Activated CD4-positive, alpha-beta T cell treated with anti-CD3 and anti-CD28 coated beads for 1 hour (primary cell): ENCODE data around the gene PHKG2.

Experiments used
- DNase-seq: peaks from one replicate; pipeline ENCODE4 v3.0.0-alpha.2; 2020

The PHKG2 gene

DNA sequence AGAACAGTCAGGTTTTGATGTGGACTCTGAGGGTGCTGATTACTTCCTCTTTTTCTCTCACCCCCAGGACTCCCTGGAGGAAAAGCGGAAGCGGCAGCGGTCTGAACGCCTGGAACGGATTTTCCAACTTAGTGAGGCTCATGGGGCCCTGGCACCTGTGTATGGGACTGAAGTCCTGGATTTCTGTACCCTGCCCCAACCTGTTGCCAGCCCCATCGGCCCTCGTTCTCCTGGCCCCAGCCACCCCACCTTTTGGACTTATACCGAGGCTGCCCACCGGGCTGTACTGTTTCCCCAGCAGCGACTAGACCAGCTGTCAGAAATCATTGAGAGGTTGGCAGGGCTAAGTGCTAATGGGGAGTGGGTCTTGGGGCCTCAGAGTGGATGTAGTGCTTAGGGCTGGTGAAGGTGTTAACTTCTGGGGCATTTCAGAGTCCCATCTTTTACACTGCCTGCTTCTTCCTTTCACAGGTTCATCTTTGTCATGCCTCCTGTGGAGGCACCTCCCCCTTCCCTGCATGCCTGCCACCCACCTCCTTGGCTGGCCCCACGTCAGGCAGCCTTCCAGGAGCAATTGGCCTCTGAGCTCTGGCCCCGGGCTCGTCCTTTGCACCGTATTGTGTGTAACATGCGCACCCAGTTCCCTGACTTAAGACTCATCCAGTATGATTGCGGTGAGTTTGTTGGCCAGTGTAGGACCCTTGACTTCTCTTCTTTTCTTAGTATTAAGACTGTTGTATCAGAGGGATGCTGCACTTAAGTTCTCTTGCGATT, 19.1 kb upstream of the PHKG2 start:
- no peak for DNase-seq

DNA sequence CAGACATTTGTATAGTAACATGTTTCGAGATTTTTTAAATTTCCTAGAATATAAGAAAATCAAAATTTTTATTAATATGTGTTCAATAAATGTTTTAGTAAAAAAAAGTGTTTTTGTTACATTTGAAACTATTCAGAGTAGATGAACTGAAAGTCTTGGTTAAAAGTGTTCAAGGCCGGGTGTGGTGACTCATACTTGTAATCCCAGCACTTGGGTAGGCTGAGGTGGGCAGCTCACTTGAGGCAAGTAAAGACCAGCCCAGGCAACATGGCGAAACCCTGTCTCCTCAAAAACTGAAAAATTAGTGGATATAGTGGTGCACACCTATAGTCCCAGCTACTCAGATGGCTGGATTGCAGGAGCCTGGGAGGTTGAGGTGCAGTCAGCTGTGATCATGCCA, 16.8 kb upstream of the PHKG2 start:
- DNase-seq = no peak

DNA sequence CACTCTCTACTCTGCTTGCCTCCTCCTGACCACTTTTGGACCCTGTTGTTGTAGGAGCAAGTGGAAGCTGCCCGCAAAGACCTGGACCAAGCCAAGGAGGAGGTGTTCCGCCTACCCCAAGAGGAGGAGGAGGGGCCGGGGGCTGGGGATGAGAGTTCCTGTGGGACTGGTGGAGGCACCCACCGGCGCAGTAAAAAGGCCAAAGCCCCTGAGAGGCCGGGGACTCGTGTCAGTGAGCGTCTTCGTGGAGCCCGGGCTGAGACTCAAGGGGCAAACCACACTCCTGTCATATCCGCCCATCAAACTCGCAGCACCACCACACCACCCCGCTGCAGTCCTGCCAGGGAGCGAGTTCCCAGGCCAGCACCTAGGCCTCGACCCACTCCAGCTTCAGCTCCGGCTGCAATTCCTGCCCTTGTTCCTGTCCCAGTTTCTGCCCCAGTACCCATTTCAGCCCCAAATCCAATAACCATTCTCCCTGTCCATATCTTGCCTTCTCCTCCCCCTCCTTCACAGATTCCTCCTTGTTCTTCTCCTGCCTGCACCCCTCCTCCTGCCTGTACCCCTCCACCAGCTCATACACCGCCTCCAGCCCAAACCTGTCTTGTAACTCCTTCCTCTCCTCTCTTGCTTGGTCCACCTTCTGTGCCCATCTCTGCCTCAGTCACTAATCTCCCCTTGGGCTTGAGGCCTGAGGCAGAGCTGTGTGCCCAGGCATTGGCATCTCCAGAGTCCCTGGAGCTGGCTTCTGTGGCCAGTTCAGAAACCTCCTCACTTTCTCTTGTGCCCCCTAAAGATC, 11.0 kb upstream of the PHKG2 start:
- DNase-seq = no peak

DNA sequence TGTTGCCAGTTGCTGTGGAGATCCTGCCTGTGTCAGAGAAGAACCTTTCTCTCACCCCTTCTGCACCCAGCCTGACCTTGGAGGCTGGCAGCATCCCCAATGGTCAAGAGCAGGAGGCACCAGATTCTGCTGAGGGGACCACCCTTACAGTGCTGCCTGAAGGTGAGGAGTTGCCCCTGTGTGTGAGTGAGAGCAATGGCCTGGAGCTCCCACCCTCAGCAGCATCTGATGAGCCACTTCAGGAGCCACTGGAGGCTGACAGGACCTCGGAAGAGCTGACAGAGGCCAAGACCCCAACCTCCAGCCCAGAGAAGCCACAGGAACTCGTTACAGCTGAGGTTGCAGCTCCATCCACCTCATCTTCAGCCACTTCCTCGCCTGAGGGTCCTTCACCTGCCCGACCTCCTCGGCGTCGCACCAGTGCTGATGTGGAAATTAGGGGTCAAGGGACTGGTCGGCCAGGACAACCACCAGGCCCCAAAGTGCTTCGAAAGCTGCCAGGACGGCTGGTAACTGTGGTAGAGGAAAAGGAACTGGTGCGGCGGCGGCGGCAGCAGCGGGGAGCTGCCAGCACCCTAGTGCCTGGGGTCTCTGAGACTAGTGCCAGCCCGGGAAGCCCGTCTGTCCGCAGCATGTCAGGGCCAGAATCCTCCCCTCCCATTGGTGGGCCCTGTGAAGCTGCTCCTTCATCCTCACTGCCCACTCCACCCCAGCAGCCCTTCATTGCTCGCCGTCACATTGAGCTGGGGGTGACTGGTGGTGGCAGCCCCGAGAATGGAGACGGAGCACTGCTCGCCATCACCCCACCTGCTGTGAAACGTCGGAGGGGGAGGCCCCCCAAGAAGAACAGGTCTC, 10.2 kb upstream of the PHKG2 start:
- no peak for DNase-seq

DNA sequence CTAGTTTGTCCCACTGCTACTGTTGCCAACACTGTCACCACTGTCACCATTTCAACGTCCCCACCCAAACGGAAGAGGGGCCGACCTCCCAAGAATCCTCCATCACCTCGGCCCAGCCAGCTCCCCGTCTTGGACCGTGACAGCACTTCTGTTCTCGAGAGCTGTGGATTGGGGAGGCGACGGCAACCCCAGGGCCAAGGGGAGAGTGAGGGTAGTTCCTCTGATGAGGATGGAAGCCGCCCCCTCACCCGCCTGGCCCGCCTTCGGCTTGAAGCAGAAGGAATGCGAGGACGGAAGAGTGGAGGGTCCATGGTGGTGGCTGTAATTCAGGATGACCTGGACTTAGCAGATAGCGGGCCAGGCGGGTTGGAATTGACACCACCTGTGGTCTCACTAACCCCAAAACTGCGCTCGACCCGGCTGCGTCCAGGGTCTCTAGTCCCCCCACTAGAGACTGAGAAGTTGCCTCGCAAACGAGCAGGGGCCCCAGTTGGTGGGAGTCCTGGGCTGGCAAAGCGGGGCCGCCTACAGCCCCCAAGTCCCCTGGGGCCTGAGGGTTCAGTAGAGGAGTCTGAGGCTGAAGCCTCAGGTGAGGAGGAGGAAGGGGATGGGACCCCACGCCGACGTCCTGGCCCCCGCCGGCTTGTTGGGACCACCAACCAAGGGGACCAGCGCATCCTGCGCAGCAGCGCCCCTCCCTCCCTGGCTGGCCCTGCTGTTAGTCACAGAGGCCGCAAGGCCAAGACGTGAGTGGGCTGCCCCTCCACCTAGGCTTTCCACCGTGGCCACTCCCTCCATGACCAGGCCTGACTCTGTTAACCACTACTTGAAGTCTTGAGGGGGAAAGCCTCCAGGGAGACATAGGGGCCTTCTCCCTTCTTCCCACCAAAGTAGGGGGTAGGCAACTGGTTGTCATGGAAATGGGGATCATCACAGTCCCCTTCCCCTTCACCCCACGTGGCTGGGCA, 9.0 kb upstream of the PHKG2 start:
- no peak for DNase-seq

DNA sequence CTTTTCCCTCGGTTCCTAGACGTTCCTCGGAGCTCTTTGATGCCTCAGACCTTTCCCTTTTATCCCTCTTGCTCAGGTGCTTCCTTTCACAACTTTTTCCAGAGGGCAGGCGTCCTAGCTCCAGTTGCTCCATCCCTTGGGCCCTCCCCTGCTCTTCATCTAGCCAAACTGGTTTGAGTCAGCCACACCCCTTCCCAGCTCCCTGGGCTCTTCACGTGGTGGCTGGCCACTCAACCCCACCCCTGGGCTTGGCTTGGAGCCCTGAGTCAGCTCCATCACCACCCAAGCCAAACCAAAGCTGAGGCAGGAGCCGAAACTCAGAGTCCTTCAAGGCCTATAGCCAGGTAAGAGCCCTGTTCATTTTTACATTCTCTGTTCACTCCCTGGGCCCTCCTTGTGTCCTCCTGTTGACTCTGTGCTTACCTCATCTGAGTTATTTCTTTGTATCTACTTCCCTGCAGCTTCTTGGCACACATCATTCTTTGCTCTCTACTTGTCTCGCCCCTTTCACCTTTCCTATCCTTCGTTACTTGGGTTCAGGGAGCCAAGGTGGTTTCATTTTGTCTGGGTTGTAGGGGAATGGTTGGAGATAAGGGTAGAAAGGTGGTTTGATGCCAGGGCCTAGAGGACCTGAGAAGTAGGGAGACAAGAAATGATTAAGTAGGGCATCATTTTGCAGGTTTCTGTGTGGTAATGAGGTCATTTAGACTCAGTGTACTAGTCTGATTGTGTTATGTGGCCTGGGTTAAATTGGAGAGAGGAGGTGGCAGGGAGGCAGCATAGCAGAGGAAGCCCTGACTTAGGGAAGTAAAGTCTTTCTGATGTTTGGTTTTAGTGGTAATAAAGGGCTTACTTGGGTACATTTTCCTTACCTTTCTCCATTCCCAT, 7.6 kb upstream of the PHKG2 start:
- no peak for DNase-seq

DNA sequence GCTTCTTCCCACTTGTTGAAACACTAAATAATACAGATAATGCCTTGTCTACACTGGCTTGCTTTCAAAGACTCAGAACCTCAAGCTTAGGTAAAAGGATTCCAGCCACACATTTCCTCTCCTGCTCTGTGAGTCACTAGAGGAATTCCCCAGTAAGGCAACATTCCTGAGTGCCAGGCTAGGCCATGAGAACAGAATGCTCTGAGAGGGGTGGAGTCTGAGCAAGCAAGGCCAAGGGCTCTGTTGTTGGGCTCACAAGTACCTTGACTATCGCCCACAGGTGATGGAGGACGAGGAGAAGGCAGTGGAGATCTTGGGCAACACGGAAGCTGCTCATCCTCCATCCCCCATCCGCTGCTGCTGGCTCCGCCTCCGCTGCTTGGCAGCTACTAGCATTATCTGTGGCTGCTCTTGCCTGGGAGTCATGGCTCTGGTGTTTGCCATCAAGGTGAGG, 6.7 kb upstream of the PHKG2 start:
- DNase-seq = no peak

DNA sequence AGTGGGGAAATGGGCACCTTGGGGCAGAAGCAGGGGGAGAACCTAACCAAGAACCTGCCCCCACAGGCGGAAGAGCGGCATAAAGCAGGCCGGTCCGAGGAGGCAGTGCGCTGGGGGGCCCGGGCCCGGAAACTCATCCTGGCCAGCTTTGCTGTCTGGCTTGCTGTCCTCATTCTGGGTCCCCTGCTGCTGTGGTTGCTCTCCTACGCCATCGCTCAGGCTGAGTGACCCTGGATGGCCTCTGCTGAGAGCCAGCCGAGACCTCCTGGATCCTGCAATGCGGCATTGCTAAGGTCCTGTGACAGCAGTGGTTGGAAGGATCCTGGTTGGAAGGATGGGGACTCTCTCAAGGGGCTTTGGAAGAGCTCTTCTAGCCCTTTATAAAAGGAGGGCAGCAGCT, 4.5 kb upstream of the PHKG2 start:
- no peak for DNase-seq

DNA sequence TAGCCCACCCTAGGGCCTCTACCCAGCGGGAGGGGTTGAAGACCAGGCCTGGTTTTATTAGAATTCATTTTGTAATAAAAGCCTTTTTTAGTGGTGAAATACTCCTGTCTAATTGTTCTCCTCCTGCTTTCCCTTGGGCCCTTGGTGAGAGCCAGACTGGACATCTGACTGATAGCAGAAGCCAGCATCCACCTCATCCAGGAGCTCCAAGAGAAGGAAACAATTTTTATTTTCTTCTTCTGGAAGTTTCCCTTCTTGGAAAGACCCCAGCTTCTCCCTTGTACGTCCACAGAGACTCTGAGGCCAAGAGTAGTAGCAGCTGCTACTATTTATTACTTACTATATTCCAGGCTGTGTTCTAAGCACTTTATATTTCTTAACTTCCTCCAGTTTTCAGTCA, 4.0 kb upstream of the PHKG2 start:
- DNase-seq = no peak

DNA sequence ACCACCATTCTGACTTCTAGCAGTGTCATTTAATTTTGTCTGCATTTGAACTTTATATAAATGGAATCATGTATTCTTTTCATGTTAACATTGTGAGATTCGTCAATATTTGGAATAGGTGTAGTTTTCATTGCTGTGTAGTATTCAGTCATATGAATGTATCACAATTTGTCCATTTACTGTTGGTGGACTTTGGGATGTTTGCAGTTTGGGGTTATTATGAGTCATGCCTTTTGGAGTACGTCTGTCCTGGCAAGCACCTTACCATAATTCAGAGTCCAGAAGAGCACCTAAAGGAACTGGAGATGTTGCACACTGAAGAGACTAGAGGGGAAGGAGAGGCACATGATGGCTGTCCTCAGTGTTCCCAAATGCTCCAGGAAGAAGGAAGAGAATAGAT, 3.1 kb upstream of the PHKG2 start:
- no peak for DNase-seq

DNA sequence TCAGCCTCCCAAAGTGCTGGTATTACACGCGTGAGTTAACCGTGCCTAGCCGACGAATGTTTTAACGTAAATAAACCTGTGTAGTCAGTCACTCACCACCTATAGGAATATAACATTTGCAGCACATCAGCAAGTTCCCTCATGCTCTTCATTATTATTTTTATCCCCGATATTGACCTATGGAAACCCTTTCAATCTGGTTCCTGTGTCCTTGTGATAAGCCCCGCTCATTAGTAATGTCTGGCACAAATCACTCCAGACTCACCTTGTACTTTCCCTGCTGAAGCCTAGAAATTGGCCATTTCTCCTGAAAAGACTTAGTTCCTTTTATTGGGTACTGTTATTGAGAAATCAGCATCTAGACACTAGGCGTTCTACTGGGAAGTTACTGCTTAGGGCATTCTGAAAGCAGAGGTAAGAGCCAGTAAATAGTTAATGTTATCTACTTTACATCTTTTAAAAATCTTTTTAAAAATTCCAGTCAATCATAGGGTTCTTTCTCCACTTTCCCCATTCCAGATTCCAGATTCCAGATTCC, 1.5 kb upstream of the PHKG2 start:
- DNase-seq = no peak

DNA sequence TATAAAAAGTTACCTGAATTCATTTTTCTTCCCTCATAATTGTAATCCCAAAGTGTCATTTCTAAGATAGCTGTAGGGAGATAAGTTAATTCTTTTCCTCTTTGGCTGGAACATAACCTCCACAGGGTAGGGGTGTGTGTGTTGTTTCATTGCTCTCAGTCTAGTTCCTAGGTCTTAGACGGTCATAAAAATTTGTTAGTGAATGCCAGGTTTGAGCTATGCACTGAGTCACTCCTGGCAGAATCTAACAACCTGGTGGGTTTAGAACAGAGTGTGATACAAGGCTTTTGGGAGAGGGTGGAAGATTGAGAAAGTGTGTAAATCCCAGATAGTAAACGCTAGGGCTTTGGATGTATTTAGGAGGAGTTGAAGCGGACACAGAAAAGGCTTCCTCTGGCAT, 894 bp upstream of the PHKG2 start:
- DNase-seq = no peak

DNA sequence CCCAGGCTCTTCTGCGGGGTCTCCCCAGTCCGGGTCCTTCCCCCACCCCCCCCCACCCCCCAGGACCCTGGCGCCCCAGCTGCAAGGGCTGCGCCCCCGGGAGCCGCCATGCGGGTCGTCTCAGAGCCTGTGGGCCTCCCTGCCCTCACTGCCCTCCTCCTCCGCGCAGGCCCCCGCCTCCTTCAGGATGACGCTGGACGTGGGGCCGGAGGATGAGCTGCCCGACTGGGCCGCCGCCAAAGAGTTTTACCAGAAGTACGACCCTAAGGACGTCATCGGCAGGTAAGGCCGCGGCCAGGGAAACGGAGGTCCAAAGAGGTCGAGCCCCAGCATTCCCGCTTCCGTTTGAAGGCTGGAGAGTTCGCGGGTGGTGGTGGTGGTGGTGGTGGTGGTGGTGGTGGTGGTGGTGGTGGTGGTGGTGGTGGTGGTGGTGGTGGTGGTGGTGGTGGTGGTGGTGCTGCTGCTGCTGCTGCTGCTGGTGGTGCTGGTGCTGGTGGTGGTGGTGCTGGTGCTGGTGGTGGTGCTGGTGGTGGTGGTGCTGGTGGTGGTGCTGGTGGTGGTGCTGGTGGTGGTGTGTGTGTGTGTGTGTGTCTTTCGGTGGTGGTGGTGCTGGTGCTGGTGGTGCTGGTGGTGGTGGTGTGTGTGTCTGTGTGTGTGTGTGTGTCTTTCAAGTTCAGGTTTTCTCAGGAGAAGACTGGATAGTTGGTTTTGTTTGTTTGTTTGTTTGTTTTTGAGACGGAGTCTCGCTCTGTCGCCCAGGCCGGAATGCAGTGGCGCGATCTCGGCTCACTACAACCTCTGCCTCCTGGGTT, 615 bp downstream of the PHKG2 start:
- DNase-seq = no peak

DNA sequence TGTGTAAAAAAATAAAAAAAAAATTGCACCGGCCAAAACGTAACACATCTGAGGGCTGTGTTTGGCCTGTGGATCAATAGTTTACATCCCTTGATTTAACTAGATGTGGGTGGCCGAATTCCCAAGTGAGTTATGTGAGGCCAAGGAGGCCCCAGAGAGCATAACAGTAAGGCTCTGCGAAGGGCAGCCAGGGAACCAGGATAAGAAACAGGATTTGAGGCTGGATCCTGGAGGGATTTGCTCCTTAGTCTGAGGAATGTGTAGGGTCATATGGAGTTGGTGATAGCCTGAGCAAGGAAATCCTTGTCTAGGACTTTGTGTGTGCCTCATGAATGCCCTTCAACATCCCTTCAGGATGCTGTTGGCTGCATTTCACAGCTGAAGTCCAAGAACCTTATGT, 2.0 kb downstream of the PHKG2 start:
- DNase-seq = no peak

DNA sequence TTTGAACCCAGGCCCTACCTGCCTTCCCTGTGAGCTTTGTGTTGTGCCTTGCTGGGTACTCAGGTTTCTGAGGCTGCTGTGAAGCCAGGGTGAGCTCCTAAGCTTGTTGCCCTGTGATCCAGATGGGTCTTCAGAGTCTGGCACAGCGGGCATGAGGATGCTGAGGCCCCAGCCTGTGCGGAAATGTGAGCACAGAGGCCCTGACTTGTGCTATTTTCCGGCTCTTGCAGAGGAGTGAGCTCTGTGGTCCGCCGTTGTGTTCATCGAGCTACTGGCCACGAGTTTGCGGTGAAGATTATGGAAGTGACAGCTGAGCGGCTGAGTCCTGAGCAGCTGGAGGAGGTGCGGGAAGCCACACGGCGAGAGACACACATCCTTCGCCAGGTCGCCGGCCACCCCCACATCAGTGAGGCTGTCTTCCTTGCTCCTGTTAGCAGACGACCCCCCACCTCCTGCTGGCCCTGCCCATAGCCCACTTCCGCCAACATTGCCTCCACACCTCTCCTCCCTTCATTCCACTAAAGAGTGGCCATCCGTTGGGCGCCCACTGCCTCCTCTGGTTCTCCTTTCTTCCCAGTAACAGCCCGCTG, 2.7 kb downstream of the PHKG2 start:
- no peak for DNase-seq

DNA sequence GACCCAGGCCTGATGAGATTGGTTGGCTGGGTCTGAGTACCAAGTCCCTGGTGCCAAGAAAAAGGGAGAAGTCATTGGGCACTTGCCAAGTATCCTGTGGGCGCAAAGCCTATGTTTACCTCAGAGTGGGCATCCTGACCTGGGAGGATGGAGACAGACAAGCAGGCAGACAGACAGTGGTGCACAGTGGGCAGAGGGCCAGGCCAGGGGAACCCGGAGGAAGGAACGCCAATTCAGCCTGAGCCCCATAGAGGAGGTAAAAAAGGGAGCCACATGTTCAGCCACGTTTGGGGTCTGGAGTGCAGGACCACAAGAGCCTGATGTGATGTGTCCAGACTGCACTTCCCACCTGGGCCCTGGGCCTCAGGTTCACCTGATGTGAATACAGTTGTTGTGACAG, 5.4 kb downstream of the PHKG2 start:
- DNase-seq = no peak

DNA sequence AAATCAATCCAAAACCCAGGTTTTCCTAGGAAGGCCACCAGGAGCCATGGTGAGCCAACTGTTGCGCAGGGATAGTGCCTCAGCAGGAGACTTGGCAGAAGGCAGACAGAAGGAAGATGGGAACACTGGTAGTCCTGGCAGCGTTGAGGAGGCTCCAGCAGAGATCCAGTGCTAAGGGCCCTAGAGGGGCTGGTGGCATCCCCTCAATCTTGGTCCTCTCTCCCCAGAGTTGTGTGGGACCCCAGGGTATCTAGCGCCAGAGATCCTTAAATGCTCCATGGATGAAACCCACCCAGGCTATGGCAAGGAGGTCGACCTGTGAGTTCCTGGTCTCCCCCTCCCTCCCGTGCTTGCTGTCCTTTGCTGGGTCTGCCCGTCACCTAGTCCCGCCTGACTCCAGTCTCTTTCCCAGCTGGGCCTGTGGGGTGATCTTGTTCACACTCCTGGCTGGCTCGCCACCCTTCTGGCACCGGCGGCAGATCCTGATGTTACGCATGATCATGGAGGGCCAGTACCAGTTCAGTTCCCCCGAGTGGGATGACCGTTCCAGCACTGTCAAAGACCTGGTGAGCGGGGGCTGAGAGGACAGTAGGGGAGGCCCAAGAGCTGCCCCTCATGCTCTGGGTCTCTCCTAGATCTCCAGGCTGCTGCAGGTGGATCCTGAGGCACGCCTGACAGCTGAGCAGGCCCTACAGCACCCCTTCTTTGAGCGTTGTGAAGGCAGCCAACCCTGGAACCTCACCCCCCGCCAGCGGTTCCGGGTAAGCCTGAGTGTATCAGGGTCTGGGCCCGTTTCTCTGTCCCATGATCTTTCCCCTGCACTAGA, 7.9 kb downstream of the PHKG2 start:
- no peak for DNase-seq

DNA sequence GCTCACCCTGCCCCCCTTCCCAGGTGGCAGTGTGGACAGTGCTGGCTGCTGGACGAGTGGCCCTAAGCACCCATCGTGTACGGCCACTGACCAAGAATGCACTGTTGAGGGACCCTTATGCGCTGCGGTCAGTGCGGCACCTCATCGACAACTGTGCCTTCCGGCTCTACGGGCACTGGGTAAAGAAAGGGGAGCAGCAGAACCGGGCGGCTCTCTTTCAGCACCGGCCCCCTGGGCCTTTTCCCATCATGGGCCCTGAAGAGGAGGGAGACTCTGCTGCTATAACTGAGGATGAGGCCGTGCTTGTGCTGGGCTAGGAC, 8.5 kb downstream of the PHKG2 start:
- no peak for DNase-seq

DNA sequence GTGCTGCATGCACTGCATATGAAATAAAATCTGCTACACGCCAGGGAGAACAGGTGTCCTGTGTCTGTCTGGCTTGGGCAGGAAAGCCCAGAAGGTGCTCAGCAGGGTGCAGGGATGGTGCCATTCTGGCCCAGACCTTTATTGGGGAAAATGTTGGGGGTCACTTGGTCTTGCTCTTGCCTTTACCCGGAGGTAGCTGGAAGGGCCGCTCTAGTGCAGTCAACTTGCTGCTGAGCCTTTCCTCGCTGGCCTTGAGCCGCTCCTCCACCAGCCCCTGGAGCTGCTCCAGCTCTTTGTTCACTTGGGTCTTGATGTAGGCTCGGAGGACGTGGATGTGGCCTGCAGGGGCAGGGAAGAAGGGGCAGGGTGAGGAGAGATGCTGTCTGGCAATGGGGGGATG, 9.1 kb downstream of the PHKG2 start:
- DNase-seq = no peak
